Inflammatory macrophage treated with lipopolysaccharide for 4 hours (primary cell): Measurements from ENCODE around the gene RRAGA.
"Not testable (repeated sequence)": the region's sequence is repeated elsewhere in the genome, so short reads cannot be mapped to it uniquely, and the experiment has no call there.

Experiments
- DNase-seq: peaks from one replicate; pipeline ENCODE4 v3.0.0-alpha.2; 2020

RRAGA gene, protein sequence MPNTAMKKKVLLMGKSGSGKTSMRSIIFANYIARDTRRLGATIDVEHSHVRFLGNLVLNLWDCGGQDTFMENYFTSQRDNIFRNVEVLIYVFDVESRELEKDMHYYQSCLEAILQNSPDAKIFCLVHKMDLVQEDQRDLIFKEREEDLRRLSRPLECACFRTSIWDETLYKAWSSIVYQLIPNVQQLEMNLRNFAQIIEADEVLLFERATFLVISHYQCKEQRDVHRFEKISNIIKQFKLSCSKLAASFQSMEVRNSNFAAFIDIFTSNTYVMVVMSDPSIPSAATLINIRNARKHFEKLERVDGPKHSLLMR

DNA sequence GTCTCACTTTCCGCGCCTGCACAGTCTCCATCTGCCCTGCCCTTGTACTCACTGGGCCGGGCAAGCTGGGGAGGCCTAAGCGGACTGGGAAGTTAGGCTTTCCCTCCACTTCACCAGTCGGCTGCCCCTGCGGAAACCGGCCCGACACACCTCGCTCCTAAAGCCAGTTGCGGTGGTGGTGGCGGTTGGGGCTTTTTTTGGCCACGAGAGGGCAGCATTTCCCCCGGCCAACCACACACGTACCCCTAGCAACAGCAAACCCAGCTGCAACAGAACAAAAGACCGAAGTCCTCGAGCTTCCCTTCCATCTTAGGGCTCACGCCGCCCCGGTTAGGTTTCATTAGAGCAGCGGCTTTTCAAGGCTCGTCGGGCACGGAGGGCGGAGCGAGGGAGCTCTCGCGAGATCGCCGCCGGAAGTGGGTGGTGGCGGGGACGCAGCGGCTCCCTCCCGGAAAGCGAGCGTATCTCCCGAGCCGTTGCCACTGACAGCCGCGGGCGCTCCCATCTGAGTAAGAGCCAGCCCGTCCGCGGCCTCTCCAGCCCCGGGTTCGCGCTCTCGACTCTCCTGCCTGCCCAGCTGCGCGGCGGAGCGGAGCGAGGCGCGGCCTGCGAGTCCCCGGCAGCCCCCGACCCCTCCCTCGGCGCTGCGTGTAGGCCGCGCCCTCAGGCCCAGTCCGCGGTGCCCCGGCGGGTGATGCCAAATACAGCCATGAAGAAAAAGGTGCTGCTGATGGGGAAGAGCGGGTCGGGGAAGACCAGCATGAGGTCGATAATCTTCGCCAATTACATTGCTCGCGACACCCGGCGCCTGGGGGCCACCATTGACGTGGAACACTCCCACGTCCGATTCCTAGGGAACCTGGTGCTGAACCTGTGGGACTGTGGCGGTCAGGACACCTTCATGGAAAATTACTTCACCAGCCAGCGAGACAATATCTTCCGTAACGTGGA, at the start of gene RRAGA:
Gene RRAGA, plus strand, starts transcription at position 462 of the 951 bp plus-strand sequence. Its CDS starts 233 bp downstream, at position 695.
- DNase-seq = peak; percentile 96

DNA sequence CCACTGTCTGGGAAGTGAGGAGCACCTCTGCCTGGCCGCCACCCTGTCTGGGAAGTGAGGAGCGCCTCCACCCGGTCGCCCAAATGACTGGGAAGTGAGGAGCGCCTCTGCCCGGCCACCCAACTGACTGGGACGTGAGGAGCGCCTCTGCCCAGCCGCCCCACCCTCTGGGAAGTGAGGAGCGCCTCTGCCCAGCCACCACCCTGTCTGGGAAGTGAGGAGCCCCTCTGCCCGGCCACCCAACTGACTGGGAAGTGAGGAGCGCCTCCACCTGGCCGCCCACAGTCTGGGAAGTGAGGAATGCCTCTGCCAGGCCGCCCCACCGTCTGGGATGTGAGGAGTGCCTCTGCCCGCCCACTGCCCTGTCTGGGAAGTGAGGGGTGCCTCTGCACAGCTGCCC, 49.1 kb upstream of the RRAGA start:
- no peak for DNase-seq

DNA sequence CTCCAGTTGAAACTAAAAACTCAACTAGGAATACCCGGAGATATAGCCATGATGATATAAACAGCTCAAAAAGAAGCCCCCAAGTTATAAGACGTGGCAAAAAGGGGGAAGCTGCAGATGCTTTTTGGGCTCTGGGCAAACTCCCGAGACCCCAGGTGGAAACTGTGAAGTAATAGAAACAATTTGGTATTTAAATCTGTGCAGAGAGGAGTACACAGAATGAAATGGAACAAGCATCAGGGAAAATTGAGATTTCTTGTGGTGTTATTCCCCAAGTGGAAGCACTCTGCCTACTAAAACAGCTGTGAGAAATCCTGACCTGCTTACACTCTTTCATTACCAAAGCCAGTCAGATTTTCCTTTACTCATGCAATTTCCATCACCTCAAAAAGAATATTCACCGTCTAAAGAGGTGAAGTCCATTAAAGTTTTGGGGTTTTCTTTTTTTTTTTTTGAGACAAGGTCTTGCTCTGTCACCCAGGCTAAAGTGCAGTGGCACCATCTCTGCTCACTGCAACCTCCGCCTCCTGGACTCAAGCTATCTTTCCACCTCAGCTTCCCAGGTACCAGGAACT, 39.7 kb upstream of the RRAGA start:
- DNase-seq = no peak

DNA sequence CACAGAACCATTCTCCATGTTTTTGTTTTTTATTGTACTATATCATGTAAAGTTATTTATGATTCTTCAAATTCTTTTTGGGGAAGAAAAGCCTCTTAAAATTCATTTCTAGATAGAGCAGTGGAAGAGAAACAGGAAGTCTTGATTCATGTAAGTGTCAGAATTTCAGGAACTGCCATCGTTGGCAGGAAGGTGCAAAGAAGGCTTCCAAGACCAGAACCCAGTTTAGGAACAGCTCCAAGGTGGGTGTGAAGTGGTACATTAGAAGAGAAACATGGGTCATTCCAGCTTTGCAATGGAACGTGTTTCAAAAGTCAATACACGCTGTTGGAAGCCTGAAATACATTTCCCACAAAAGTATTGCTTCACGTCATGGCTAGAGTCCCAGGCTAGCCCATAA, 31.0 kb upstream of the RRAGA start:
- DNase-seq = no peak

DNA sequence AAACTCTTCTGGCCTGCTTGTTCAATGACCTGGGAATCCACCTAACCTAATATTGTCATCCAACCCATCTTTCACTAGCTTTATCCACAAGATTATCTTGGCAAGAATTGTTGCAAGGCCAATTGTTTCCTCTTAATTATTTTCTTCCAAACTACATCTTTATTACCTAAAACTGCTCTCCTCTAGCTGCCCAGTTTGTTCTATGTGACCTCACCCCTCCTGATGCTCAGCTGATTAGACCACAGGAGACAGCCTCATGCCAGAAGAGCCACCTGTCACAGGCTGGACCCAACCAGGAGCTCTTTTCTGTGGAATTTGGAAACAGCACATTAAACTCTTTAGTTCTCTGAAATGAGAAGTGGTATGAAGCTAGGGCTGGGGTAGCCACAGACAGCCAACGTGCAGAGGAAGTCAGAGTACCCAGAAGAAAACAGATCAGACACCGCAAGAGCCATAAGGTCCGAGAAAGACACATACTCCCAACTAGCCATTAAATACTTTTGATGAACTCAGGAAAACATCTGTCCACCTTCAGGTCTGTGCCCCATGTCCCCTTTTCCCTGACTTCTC, 28.3 kb upstream of the RRAGA start:
- no peak for DNase-seq

DNA sequence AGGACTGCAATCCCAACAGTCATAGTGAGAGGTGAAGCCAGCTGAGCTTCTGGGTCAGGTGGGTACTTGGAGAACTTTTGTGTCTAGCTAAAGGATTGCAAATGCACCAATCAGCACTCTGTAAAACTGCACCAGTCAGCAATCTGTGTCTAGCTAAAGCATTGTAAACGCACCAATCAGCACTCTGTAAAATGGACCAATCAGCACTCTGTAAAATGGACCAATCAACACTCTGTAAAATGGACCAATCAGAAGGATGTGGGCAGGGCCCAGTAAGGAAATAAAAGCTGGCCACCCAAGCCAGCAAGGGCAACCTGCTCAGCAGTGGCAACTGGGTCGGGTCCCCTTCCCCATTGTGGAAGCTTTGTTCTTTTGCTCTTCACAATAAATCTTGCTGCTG, 27.6 kb upstream of the RRAGA start:
- DNase-seq = not testable (repeated sequence)

DNA sequence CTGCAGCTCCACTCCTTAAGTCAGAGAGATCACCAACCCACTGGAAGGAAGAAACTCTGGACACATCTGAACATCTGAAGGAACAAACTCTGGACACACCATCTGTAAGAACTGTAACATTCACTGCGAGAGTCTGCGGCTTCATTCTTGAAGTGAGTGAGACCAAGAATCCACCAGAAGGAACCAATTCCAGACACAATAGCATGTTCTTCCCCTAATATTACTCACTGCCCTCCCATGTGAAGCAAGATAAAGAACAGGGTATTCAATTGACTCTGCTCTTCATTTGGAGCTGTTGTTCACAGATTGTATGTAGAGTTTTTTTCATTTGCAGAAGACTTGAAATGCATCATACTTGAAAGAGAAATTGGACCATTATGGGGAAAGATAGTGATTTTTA, 27.0 kb upstream of the RRAGA start:
- DNase-seq = no peak

DNA sequence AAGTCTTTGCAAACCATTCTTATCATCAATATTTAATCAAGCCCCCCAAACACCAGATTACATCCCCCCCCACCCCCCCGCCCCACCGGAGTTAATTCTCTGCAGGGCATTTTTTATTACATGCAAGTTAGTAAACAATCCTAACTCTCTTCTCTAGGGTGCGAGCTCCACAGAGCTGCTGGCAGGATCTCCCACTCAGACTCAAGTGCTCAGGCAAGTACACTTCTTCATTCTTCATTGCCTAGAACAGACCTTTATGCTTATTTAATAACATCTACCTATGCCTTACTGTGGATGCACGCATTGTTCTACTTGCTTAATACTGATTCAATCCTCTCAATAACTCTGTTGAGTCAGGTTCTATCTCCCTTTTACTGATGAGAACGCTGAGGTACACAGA, 26.1 kb upstream of the RRAGA start:
- no peak for DNase-seq

DNA sequence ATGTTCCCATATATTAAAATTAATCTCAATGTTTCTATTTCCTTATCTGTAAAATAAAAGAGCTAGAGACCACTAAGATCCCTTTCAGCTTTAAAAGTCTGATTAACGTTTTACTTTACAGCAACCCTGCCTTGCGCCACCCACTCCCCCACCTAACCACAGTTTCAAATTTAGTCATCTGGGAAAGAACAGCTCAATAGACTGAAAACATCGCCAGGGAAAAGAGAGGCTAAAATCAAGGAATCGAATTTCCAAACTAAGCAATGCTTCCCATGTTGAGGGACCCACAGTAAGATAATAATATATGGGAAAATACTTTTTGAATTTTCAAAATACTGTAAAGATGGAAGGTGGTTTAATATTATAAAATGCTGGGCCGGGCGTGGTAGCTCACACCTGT, 22.9 kb upstream of the RRAGA start:
- DNase-seq = no peak

DNA sequence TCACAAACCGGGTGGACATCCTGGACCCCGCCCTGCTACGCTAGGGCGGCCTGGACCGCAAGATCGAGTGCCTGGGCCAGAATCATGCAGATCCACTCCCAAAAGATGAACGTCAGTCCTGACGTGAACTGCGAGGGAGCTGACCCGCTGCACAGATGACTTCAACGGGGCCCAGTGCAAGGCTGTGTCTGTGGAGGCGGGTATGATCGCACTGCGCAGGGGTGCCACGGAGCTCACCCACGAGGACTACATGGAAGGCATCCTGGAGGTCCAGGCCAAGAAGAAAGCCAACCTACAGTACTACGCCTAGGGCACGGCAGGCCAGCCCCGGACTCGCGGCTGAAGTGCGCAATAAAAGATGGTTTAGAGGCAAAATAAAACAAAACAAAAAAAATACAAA, 21.4 kb upstream of the RRAGA start:
- DNase-seq = no peak

DNA sequence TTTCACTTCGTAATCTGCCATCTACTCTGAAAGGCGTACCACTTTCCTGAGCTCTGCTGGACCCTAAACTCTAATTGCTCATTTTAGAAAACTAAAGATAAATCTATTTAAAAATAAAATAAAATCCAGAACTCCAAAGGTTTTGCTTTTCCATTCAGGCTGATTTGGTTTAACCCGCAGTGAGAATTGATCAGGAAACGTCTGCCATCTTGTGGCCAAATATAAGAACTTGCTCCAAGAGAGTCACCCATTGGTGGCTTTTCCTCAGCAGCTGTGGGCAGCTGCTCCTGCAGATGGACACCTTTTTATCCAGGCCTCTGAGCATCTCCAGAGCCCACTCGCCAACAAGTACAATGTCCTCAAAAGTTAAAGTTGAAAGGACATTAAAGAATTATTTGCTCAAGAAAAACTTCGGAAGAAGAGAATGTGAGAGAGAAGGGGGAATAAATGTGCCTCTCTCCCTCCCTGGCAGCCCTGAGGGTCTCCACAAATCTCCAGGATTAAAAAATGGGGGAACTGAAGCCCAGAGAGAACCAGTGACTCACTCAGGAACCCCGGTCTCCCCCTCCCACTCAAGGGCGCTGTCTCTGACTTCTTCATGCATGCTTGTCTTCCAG, 20.3 kb upstream of the RRAGA start:
- peak; percentile 54 for DNase-seq

DNA sequence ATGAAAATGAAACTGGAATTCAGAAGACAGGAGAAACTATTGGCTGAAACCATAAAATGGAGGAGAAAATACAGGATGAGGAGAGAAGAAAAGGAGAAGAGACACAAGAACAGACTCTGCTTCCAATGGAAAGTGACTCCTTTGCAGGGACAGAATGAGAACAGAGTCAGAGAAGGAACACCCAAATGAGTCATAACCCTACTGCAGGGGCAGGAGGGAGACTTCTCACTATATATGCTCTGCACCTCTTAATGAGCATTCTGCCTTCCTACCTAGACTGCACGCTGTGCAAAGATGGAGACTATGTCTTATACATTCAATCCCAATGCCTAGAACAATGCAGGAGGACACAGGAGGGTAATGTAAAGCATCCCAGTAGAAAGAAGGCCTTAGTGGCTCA, 18.3 kb upstream of the RRAGA start:
- peak; percentile 4 for DNase-seq

DNA sequence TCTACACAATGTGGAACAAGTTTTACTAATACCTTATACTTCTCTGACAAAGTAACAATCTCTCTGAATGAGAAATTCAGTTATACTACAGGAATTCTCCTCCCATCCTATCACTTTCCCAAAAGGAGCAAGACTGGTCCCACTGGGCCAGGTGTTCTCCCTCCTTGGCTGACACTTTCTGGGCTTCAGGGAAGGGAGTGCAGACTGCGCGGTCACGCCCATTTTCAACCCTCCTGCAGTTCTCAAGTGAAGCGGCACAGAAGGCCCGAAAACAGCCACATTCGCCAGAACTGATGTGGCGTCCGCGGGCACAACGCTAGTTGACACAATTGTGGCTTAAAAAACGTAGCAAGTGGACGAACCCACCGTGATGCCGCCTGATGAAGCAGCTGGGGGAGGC, 16.8 kb upstream of the RRAGA start:
- no peak for DNase-seq

DNA sequence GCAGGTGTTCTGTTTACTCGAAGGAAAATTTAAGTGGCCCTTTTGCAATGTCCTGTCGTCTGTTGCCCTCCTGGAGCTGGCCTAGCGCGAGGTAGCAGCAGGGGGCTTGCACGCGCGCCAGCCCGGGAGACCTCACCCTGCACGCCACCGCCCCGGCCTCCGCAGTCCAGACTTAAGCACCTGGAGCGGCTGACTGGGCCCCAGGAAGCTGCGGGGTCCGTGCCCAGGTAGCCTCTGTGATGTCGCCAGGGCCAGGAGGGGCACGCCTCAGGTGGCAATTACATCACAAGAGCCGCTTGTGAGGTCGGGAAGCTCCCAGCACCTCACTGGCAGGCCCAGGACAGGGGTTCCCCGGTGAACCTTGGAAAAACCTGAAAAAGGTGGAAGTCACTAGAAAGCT, 16.2 kb upstream of the RRAGA start, which contains the start of gene SAXO1:
Gene SAXO1, minus strand, starts transcription at position 195 of the 400 bp plus-strand sequence. CDS start 301 bp downstream, outside the sequence.
- DNase-seq = no peak

DNA sequence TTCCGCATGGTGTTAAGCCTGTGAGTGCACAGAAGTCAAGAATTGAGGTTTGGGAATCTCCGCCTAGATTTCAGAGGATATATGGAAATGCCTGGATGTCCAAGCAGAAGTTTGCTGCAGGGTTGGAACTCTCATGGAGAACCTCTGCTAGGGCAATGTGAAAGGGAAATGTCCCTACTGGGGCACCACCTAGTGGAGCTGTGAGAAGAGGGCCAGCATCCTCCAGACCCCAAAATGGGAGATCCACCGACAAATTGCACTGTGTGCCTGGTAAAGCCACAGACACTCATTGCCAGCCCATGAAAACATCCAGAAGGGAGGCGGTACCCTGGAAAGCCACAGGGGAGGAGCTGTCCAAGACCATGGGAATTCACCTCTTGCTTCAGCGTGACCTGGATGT, 12.6 kb upstream of the RRAGA start:
- DNase-seq = no peak

DNA sequence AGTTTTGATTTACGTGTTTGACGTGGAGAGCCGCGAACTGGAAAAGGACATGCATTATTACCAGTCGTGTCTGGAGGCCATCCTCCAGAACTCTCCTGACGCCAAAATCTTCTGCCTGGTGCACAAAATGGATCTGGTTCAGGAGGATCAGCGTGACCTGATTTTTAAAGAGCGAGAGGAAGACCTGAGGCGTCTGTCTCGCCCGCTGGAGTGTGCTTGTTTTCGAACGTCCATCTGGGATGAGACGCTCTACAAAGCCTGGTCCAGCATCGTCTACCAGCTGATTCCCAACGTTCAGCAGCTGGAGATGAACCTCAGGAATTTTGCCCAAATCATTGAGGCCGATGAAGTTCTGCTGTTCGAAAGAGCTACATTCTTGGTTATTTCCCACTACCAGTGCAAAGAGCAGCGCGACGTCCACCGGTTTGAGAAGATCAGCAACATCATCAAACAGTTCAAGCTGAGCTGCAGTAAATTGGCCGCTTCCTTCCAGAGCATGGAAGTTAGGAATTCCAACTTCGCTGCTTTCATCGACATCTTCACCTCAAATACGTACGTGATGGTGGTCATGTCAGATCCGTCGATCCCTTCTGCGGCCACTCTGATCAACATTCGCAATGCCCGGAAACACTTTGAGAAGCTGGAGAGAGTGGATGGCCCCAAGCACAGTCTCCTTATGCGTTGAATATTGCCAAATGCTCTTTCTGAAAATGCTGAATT, 850 bp downstream of the RRAGA start:
- peak; percentile 12 for DNase-seq

DNA sequence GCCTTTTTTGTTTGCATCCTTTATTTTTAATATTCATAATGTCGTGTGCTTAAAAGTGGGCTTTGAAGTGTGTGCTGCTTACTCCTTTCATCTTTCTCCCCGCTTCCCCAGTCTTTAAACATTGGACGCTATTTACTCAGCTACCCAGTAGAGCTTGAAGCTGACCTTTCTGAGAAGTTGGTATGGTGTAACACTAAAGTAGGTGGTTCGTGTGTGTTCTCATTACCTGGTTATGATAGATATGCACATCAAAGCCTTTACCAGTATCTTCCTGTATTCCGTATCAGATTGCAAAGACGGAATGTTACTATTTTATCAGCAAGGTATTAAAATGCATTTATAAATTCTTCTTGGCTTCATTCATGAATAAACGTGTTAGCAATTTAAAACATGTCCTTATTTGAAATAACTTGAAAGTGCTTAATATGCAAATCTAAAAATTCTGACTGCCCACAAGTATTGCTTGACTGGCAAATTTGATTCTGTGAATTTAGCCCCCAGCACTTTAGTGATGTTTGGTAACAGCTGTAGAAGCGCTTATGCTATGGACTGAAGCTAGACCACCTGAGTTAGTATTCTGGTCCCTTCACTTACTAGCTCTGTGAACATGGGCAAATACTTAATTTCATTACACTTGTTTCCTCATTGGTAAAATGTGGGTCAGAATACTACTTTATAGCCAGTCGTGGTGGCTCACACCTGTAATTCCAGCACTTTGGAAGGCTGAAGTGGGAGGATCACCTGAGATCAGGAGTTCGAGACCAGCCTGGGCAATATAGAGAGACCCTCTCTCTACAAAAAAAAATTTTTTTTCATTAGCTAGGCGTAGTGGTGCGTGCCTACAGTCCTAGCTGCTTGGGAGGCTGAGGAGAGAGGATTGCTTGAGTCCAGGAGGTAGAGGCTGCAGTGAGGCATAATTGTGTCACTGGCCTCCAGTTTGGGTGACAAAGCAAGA, 1.7 kb downstream of the RRAGA start:
- no peak for DNase-seq

DNA sequence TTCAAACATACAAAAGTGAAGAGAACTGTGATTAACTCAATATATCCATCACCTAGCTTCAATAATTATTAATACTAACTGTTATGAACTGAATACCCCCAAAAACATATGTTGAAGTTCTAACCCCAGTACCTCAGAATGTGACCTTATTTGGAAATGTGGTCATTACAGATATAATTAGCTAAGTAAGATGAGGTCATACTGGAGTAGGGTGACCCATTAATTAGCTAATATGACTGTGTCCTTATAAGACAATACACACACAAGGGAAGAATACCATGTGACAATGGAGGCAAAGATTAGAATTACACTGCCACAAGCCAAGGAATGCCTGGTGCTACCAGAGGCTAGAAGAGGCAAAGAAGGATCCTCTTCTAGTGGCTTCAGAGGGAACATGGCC, 7.8 kb downstream of the RRAGA start:
- DNase-seq = no peak

DNA sequence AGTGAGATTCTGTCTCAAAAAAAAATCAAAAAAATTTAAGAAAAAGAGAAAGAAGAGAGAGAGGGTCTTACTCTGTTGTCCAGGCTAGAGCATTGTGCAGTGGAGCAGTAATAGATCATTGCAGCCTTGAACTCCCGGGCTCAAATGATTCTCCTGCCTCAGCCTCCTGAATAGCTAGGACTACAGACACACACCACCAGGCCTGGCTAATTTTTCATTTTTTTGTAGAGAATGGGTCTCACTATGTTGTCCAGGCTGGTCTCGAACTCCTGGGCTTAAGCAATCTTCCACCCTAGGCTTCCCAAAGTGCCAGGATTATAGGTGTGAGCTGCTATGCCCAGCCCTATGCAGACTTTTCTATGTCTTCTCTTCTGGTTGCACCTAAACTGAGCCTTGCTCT, 25.0 kb downstream of the RRAGA start:
- DNase-seq = no peak

DNA sequence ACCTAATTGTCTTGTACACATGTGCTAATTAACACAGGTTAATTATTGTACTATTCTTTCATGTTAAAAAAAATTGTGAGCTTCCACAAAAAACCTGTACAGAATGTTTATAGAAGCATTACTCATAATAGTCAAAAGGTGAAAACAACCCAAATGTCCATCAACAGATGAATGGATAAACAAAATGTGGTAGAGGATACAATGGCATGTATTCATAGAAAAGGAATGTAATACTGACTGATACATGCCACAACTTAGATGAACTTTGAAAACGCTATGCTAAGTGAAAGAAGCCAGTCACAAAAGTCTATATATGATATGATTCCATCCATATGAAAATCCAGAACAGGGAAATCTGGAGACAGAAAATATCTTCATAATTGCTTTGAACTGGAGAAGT, 25.6 kb downstream of the RRAGA start:
- no peak for DNase-seq

DNA sequence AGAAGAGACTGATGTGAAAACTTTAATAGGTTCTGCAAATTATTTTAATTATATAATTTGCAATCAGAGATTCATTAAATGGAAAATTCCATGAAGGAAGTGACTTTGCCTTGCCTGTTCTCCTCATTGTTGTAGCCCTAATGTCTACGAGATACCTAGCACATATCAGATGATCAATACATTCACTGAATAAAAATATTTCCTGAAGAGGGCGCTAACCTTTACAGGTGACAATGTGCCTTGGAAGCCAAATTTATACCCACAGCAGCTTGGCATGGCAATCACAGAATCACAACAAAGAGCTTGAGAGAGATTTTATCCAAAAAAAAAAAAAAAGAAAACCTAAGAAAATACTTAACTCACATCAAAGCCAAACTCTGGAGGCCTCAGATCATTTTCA, 36.1 kb downstream of the RRAGA start:
- peak; percentile 36 for DNase-seq
